Gastrocnemius medialis (tissue), 4 donors: ENCODE data around the gene MTMR4. TPM values are rescaled to one million over a fixed set of nuclear protein-coding genes. Genes with fewer than 3 reads are reported as not detected.
"Not testable (repeated sequence)": the region's sequence is repeated elsewhere in the genome, so short reads cannot be mapped to it uniquely, and the experiment has no call there.

ENCODE experiments used
- ATAC-seq, 2 donors: fragments of 150-250 bp; one replicate each; pipeline ENCODE4 v1.9.1; 2016
- DNase-seq, 2 donors: peaks; one replicate each; pipeline ENCODE4 v3.0.0-alpha.2; 2019
- H3K27ac ChIP-seq, 4 donors: fragments of 200-600 bp; sonication (generic); 1 replicate in 1 of 4; 2 replicates in 3 of 4; pipeline ENCODE4 v1.5.1; 2016 to 2018; ENCODE audit warnings: mild to moderate bottlenecking in 2 of 4, moderate library complexity in 1 of 4
- H3K27me3 ChIP-seq, 3 donors: fragments of 200-600 bp; sonication (generic) in 2 of 3; 1 replicate in 1 of 3; 2 replicates in 2 of 3; pipeline versions ENCODE4 v1.5.1 to v1.6.0; 2016 to 2019; ENCODE audit warnings: mild to moderate bottlenecking in 1 of 3, moderate library complexity in 1 of 3
- H3K36me3 ChIP-seq, 2 donors: fragments of 200-600 bp; sonication (generic) in 1 of 2; one replicate each; pipeline ENCODE4 v1.5.1; 2017 to 2018
- H3K4me1 ChIP-seq, 2 donors: fragments of 200-600 bp; sonication (generic) in 1 of 2; one replicate each; pipeline ENCODE4 v1.5.1; 2016 to 2017; ENCODE audit warnings: mild to moderate bottlenecking in 2 of 2
- H3K4me3 ChIP-seq, 4 donors: fragments of 200-600 bp; sonication (generic) in 3 of 4; 1 replicate in 1 of 4; 2 replicates in 3 of 4; pipeline ENCODE4 v1.5.1; 2016 to 2019; ENCODE audit warnings: mild to moderate bottlenecking in 2 of 4
- H3K9me3 ChIP-seq, 3 donors: fragments of 200-600 bp; sonication (generic) in 2 of 3; 1 replicate in 1 of 3; 2 replicates in 2 of 3; pipeline ENCODE4 v1.5.1; 2016 to 2019
- CTCF ChIP-seq, 5 experiments: fragments of 450-650 bp in 3 of 5; fragments of 200-600 bp in 2 of 5; sonication (generic) in 2 of 5; IDR thresholded peaks in 4 of 5; conservative IDR thresholded peaks in 1 of 5; 1 replicate in 4 of 5; 2 replicates in 1 of 5; pipeline ENCODE4 v1.5.1; 2016 to 2019; ENCODE audit warnings: antibody characterized with exemption in 5 of 5, mild to moderate bottlenecking in 3 of 5, moderate library complexity in 3 of 5
- POLR2A ChIP-seq, 2 donors: fragments of 450-650 bp; IDR thresholded peaks; one replicate each; pipeline ENCODE4 v1.6.1; 2017; ENCODE audit warnings: antibody characterized with exemption in 2 of 2, mild to moderate bottlenecking in 2 of 2, moderate library complexity in 2 of 2
- in situ Hi-C, 4 donors: fragments of 200-750 bp; cut with MboI; loops; one replicate each; pipeline versions ENCODE4 v1.15.0 to v1.8.0; 2017; ENCODE audit warnings: low sequenced_read_pairs in 4 of 4
- intact Hi-C: fragments of 100-400 bp; cut with DNase I; formaldehyde crosslinking; loops from one replicate; pipeline ENCODE4 v1.15.1; 2023; ENCODE audit warnings: low total_unique reads
- total RNA-seq, 4 donors: library from RNA; depleted of rRNA; stranded (reverse); fragments of >200 nt; gene quantifications; one replicate each; pipeline versions ENCODE4 v1.1.0 to v1.2.3, GENCODE V29; 2016

MTMR4 gene
- total RNA-seq = 10 to 100 TPM in 3 of 4 donors, 1 to 10 TPM in 1; 7.9 to 16.1 (median 11.1) TPM

- H3K4me3 ChIP-seq = peak within 1 kb of the TSS; percentile 50 to 74 (median 62)
- TF ChIP-seq POLR2A (IDR thresholded peaks at IDR 0.05) = peak; percentile 26 to 45
- no peak for TF ChIP-seq CTCF (IDR thresholded peaks at IDR 0.05 in 4 of 5, conservative IDR thresholded peaks at IDR 0.05 in 1 of 5)
- peak within 1 kb of the TSS; percentile 77 to 84 (median 80) for H3K27ac ChIP-seq
- no peaks in the 10 kb centered on the region for H3K27me3 ChIP-seq
- no peaks in the 10 kb centered on the region for H3K9me3 ChIP-seq
- ATAC-seq = no peak
- intact Hi-C loops (no loop called here), in situ Hi-C loops (loop anchor here (10.0 to 25.0 kb wide), 3 partner anchors 148 to 498 kb away; no protein-coding TSS in a partner anchor)
- H3K36me3 ChIP-seq = peaks cover 0 to 36% of the 10 kb centered on the region in 2 donors
- peaks cover 25 to 28% of the 10 kb centered on the region in 2 donors for H3K4me1 ChIP-seq
- DNase-seq = peak; percentile 53 to 72
These were observed at the start of gene MTMR4 for GRCh38 chr17:58513965-58514769. Gene MTMR4, minus strand, starts transcription at chr17:58514638. Its CDS starts 231 bp downstream, at chr17:58514407.

- Histone ChIP-seq H3K27ac (no peak overlapping the region), H3K4me1 (no peaks in the 10 kb centered on the region), H3K36me3 (no peaks in the 10 kb centered on the region), H3K9me3 (no peaks in the 10 kb centered on the region), H3K27me3 (no peaks in the 10 kb centered on the region), H3K4me3 (no peak overlapping the region)
- no peak for DNase-seq
- in situ Hi-C loops (no loop called here), intact Hi-C loops (no loop called here)
- TF ChIP-seq CTCF (IDR thresholded peaks at IDR 0.05 in 4 of 5, conservative IDR thresholded peaks at IDR 0.05 in 1 of 5) (no peak), POLR2A (IDR thresholded peaks at IDR 0.05) (no peak)
- ATAC-seq = peak in 1 of 2 donors; percentile 45
These were observed 46.1 kb upstream of the MTMR4 start for GRCh38 chr17:58560511-58560910.

- no peak overlapping the region for H3K4me3 ChIP-seq
- no peak for TF ChIP-seq CTCF (IDR thresholded peaks at IDR 0.05 in 4 of 5, conservative IDR thresholded peaks at IDR 0.05 in 1 of 5)
- TF ChIP-seq POLR2A (IDR thresholded peaks at IDR 0.05) = no peak
- ATAC-seq (peak in 1 of 2 donors; percentile 61), DNase-seq (no peak)
- no peaks in the 10 kb centered on the region for H3K4me1 ChIP-seq
- no peaks in the 10 kb centered on the region for H3K27me3 ChIP-seq
- in situ Hi-C loops (no loop called here), intact Hi-C loops (no loop called here)
- no peaks in the 10 kb centered on the region for H3K36me3 ChIP-seq
- H3K27ac ChIP-seq = no peak overlapping the region
- no peaks in the 10 kb centered on the region for H3K9me3 ChIP-seq
These were observed 43.5 kb upstream of the MTMR4 start for GRCh38 chr17:58557981-58558380.

GRCh38 chr17:58556833-58557250 lies 42.4 kb upstream of the MTMR4 start:
- Histone ChIP-seq H3K4me1 (no peaks in the 10 kb centered on the region), H3K27me3 (no peaks in the 10 kb centered on the region), H3K9me3 (no peaks in the 10 kb centered on the region), H3K27ac (no peak overlapping the region), H3K4me3 (no peak overlapping the region), H3K36me3 (no peaks in the 10 kb centered on the region)
- intact Hi-C loops (no loop called here), in situ Hi-C loops (no loop called here)
- TF ChIP-seq POLR2A (IDR thresholded peaks at IDR 0.05) (no peak), CTCF (IDR thresholded peaks at IDR 0.05 in 4 of 5, conservative IDR thresholded peaks at IDR 0.05 in 1 of 5) (no peak)
- ATAC-seq (no peak), DNase-seq (no peak)

- H3K4me1 ChIP-seq, H3K4me3 ChIP-seq, H3K36me3 ChIP-seq, H3K27me3 ChIP-seq, H3K27ac ChIP-seq, H3K9me3 ChIP-seq, in situ Hi-C loops, DNase-seq, ATAC-seq, intact Hi-C loops: not testable (repeated sequence)
These were observed 40.7 kb upstream of the MTMR4 start for GRCh38 chr17:58555109-58555508.
